NB4 (cell line): Measurements from ENCODE around the gene RPS21.

ENCODE experiments used
- DNase-seq: peaks from one replicate; pipeline ENCODE4 v3.0.0; 2010; ENCODE audit warnings: low read depth
- H3K4me3 ChIP-seq: one replicate; pipeline ENCODE4 v1.5.1; 2011; ENCODE audit warnings: mild to moderate bottlenecking, low read depth, low read length, moderate library complexity
- CTCF ChIP-seq: IDR thresholded peaks from one replicate; pipeline ENCODE4 v1.5.1; 2012; ENCODE audit warnings: low read depth, low read length
- MAX ChIP-seq: IDR thresholded peaks from 2 replicates; pipeline ENCODE4 v1.6.1; 2011; ENCODE audit warnings: low read depth, low read length
- MYC ChIP-seq: IDR thresholded peaks from 2 replicates; pipeline ENCODE4 v1.6.1; 2011; ENCODE audit warnings: low read depth, low read length
- POLR2A ChIP-seq: IDR thresholded peaks from 2 replicates; pipeline ENCODE4 v1.6.1; 2011; ENCODE audit warnings: mild to moderate bottlenecking; ENCODE audit not compliant: insufficient read length; ENCODE audit errors: extremely low read depth

RPS21 gene

DNA sequence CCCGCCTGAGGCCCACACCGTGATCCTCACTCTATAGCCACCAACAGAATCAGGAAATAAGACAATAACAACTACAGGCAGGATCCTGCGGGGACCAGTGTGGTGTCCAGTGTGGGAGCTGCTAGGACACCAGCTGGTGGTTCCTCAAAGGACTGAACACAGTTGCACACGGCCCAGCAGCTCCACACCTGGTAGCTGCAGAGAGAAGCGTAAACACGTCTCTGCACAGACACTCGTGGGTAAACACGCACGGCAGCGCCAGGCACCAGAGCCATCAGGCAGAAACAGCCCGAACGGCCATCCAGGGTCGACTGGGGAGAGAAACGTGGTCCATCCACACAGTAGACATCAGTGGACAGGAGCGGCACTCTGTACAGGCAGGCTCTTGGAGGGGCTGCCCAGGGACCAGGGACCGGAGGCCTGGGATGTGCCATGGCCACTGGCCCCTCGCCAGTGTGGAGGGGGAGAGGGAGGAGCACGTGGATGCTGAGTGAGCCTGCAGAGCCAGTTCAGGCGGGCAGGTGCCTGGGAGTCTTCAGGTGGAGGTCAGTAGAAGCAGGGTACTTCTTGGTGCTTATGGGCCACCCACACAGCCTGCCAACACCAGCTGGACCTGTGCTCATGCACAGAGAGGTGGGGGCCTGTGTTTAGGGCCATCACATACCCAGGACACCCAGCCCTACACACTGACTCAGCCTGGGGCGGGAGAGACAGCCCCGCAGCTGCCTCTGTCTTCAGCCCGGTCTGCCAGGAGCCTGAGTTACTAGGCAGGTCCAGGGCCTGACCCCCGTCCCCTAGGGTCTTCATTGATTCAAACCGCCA, 12.4 kb upstream of the RPS21 start:
- no peak for TF ChIP-seq MAX
- no peak for TF ChIP-seq POLR2A
- TF ChIP-seq MYC = no peak
- TF ChIP-seq CTCF = no peak
- no peak for DNase-seq
- no peak overlapping the region for H3K4me3 ChIP-seq

- TF ChIP-seq CTCF (no peak), MYC (no peak)
- DNase-seq = no peak
- no peak overlapping the region for H3K4me3 ChIP-seq
Observed at GRCh38 chr20:62376112-62377063, 10.5 kb upstream of the RPS21 start.

- DNase-seq = no peak
- no peak for TF ChIP-seq CTCF
- TF ChIP-seq MYC = no peak
- no peak for TF ChIP-seq MAX
- no peak for TF ChIP-seq POLR2A
- no peak overlapping the region for H3K4me3 ChIP-seq
Observed at GRCh38 chr20:62377064-62377461, 9.8 kb upstream of the RPS21 start.

DNA sequence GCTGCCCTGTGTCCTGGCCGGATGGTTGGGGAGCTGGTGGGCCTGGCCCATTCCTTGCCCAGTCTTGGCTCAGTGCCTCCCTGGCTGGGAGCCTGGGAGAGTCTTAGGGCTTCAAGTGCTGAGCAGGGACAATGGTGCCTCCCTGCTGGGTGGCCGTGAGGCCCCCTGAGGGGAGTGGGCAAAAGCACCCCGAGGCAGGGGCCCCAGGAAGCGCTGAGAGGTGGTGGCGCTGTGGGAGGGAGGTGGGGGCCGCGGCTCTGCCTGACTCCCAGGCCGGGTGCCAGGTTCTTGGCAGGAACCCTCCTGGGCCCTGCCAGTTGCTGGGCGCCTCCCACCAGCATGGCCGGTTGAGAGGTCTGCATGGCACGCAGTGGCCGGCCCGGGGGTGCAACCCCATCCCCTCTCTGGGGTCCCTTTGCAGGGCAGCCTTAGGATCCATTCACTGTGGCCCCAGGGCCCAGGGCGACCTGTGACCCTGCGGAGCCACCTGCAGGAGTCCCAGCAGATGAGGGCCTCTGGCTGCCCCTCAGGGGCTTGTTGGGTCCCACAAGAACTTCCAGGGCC, 9.2 kb upstream of the RPS21 start:
- no peak for DNase-seq
- H3K4me3 ChIP-seq = no peak overlapping the region
- TF ChIP-seq MYC (no peak), POLR2A (no peak), CTCF (no peak), MAX (no peak)

DNA sequence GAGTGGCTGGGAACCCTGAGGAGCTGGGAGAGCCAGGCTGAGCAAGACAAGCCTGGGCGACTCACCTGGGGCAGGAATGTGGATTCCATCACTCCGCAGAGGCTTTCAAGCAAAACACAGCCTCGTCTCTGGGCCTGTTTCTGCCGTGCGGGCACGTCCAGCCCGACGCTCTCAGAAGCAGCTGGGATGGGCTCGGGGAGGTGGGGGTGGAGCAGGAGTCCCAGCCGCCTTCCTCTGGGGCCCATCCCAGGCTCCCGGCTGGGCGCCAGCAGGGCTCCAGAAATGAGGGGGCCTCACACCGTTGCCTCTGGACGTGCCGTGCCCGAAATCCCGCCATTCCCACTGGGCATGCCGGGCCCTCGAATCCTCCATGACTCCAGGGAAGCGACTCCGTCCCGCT, 8.7 kb upstream of the RPS21 start:
- TF ChIP-seq MAX = no peak
- no peak for TF ChIP-seq CTCF
- no peak for TF ChIP-seq MYC
- no peak for TF ChIP-seq POLR2A
- no peak for DNase-seq
- H3K4me3 ChIP-seq = no peak overlapping the region
